GM21737 (cell line): ENCODE results near the gene EEF1AKMT3.
"Not testable (repeated sequence)": the region's sequence is repeated elsewhere in the genome, so short reads cannot be mapped to it uniquely, and the experiment has no call there.

Experiments
- ATAC-seq: cut with Tn5 transposase; IDR thresholded peaks from one replicate; pipeline ENCODE4 v1.9.1; 2021; ENCODE audit warnings: mild to moderate bottlenecking, moderate library complexity; ENCODE audit not compliant: unreplicated experiment

The EEF1AKMT3 gene

GRCh38 chr12:57815177-57816000 lies 43.0 kb downstream of the EEF1AKMT3 start:
- no peak for ATAC-seq

DNA sequence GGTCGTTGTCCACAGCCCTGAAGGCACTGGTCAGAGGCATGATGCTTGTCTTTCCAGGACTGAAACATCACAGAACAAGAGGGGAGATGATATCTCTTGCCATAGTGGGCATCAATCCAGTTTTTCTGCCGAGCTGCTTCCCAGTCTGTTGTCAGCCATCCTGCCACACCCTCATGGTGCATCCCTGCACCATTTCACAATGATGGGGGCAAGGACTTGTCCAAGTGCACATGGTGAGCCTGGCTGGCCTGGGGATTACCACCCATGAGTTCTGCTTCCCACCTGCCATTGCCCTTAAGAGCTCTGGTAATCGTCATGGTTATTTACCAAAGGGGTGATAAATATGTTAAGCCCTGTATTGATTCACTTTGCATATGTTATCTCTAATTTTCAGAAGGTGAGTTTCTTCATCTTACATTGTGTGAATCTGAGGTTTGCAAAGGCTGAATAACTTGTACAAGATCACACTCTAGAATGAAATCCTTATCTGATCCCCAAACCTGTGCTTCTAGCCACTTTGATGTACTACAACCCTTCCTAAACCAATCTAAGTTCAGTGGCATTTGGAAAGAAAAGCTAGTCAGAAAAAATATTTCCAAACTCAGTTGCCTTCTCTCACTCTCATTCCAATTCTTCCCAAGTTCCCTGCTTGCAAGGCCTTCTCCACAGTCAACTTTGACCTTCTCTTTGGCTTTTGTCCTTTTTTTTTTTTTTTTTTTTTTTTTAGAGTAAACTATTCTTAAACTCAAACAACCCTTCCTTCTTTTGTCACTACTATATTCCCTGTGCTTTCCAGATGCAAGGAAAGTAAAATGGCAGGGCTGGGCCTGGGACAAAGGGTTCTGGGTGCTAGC lies 43.8 kb downstream of the EEF1AKMT3 start:
- no peak for ATAC-seq

- ATAC-seq = no peak
Measured at GRCh38 chr12:57816855-57817151, 44.4 kb downstream of the EEF1AKMT3 start.

DNA sequence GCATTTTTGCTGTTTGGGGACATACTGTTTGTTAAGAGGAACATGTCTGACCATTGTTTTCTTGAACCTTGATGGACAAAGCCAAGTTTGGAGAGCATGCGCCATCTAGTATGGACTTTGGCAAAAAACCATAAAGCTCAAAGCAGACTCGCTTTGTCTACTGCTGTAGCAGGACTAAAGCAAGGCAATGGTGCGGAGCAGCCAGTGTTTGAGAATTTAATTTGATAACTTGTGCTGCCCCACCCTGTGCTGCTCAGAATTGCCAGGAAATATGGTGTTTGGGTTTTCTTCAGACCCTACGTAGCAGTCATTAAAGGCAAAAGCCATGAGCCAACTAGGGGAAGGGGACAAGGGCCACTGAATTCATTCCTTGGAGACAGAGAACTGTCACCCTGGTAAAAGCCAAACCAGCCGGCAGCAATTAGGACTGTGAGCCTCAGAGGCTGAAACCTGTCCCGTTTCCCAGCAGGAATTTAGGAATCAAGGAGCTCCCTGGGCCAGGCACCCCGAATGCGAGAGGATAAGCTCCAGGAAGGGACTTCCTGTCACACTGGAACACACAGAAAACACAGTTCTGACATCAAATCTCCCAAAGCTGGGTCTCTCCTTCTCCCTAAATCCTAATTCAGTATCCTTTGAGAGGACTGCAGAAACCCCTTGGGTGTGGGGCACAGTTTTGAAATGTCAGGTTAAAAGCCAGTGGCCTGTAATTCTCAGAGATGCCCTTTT lies 45.0 kb downstream of the EEF1AKMT3 start:
- ATAC-seq = no peak

GRCh38 chr12:57817990-57818331 lies 45.5 kb downstream of the EEF1AKMT3 start:
- not testable (repeated sequence) for ATAC-seq

DNA sequence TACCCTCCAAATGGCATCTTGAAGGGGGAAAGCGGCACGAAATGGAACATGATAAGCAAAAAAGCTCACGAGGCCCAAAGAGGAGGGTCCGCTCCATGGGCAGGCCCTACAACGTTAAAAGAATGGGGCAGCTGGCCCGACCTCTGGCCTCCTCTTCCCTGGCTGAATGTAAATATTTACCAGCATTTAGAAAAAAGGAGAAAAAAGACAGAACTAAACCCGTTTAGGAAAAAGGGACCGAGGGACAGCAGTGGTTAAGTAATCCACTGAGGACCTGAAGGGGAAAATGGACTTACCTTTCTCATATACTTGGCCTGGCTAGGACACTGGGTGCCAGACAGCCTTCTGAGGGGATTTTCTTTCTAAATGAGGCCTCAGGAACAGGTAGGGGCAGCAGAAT lies 47.7 kb downstream of the EEF1AKMT3 start:
- ATAC-seq = not testable (repeated sequence)

DNA sequence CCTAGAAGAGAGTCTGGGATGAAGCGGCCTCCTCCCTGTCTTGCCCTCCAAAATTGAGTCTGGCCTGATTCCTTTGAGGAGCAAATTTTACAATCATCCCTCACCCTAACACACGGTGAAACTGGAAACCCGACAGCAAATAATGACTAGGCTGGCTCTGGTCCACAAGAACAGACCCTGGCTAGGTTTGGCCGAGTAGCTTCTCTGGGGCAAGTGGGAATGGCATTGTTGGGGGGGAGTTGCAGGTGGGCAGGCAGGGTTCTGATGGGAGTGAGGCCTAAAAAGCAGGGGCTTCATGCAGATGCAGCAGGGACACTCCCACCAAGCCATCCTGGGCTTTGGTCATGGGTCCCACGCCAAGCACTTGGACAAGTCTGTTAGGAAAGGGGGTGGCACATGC lies 48.6 kb downstream of the EEF1AKMT3 start:
- ATAC-seq = not testable (repeated sequence)

DNA sequence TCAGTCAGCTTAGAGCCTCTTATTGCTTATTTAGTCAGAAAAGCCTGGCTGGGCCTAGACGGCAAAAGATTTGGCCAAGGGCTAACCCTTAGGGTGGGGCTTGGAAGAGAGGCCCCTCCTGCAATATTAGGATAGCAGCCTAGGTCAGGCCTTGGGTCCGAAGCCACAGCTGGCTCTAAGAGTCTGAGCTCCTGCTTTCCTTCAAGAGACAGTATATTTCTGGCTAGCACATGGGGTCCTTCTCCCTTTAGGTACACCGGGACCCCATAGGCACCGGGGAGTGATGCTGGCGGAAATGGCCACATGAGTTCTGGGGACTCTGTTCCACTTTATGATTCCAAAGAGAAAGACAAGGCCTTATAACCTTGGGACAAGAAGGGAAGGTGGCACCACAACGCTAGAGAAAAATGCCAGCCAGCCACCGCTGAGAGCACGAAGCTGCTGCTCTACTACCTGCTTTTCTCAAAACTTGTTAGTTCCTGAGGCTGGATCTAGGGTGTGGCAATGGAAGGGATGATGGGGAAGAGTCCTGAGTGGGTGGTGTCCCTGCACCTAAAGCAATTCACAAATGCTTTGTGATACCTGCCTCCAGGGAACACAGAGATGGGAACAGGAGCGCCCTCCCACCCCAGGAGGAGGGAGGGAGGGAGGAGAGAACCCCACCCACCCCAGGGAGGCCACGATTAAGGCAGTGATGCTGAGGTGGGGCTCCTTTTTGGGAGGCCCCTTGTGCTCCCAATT lies 49.2 kb downstream of the EEF1AKMT3 start:
- ATAC-seq = no peak

GRCh38 chr12:57822392-57823130 lies 50.1 kb downstream of the EEF1AKMT3 start:
- ATAC-seq = no peak

GRCh38 chr12:57823131-57823907 lies 50.9 kb downstream of the EEF1AKMT3 start:
- ATAC-seq = no peak

DNA sequence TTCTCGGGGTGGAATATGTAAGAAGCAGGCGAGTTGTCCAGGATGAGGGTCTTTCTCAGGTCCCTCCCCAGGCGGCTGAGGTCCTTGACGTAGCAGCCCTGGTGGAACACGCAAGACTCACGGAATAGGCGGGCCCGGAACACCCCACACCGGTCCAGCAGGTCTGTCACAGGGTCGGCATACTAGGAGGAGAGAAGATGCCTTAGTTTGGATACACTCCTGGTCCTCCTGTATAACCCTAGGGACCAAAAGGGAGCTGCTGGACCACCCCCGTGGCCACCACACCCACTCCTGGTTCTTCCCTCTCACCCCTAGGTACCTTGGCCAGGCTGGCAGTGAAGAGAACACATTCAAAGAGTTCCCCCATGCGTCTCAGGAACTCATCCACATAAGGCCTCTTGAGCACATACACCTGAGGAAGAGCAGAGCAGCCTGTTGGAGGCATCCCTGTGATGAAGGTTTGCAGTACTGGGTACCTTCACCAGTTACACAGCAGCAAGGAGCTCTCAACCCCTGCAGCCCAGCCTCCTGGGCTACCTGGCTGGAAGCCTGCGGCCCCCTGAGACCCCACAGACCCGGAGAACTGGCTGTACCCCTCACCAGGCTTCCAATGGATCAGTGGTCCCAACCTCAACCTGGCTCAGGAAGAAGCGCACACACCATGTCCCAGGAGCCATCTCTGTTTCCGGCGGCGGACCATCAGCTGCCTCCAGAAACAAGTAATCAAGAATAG lies 51.7 kb downstream of the EEF1AKMT3 start:
- ATAC-seq = no peak

DNA sequence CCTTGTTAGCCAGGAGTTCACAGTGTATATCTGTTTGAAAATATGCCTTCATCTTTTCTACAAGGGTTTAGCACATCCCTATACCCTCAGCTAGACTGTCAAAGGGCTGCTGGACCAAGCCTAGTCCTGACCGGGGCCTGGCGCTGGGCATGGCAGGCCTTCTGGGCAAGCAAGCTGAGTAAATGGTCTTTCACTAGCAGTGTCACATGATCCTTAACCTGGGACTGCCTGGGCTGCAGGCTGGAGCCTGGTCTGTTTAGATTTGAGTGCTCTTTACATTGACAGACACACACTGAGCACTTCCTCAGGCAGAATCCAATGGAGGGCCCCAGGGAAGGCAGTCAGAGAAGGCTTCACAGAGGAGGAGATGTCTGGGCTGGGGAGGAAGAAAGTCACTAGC lies 53.0 kb downstream of the EEF1AKMT3 start:
- no peak for ATAC-seq

DNA sequence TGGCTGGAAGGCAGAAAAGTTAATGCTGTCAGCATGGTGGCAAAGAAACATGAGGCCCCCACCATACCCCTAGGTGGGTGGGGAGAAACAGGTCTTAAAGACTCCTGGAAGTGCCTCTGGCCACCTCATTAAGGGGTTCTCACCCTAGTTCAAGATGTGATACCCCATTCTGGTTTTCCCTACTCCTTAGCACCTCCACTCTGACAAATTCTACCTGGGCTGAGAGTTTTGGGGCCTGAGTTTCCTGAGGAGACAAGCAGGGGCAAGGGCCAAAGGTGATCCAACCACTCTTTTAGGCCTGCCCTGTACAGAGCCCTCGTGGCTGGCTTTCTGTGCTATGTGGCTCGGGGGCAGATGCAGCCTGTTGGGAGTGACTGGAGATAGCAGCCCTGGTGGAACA lies 54.0 kb downstream of the EEF1AKMT3 start:
- ATAC-seq = no peak

DNA sequence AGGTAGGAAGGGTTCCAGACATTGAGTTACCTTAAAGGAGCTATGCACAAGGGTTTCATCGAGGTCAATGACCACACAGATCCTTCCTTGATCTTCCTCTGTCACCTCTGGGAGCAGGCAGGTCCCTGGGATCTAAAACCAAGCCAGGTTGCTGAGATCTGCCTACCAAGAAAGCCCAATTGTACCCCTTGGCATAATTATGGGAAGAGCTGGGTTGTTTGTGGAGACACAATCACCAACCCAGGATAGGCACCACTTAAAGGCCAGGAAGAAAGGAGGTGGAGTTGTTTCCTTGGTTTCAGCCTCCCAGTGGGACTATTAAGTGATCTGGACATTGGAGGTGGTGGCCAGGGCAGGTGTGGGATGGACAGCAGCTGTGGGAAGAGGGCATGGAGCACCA lies 54.6 kb downstream of the EEF1AKMT3 start:
- ATAC-seq = no peak

GRCh38 chr12:57829025-57829777 lies 56.8 kb downstream of the EEF1AKMT3 start:
- no peak for ATAC-seq

DNA sequence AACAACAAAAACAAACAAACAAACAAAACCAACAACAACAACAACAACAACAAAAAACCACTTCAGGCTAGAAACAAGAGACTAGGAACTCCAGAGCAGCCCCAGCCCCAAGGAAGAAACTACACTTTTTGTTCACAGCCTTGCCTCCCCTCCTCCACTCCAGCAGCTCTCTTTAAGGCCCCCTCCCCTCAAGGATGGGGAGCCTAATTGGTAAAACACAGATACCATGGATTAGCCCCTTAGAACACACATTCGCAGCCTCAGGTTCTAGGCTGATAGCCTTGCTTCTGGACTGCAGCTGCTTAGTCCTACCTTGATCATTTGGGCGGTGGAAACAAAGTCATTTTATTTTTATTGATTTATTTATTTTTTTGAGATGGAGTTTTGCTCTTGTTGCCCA lies 58.0 kb downstream of the EEF1AKMT3 start:
- ATAC-seq = no peak
